Measurements from ENCODE around the gene ATP11A.

- TF ChIP-seq POLR2A (IDR thresholded peaks at IDR 0.05), result no peak
- TF ChIP-seq, protein P1, sequence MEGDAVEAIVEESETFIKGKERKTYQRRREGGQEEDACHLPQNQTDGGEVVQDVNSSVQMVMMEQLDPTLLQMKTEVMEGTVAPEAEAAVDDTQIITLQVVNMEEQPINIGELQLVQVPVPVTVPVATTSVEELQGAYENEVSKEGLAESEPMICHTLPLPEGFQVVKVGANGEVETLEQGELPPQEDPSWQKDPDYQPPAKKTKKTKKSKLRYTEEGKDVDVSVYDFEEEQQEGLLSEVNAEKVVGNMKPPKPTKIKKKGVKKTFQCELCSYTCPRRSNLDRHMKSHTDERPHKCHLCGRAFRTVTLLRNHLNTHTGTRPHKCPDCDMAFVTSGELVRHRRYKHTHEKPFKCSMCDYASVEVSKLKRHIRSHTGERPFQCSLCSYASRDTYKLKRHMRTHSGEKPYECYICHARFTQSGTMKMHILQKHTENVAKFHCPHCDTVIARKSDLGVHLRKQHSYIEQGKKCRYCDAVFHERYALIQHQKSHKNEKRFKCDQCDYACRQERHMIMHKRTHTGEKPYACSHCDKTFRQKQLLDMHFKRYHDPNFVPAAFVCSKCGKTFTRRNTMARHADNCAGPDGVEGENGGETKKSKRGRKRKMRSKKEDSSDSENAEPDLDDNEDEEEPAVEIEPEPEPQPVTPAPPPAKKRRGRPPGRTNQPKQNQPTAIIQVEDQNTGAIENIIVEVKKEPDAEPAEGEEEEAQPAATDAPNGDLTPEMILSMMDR (IDR thresholded peaks at IDR 0.05), result no peak
These were observed 179.6 kb downstream of the ATP11A start for GRCh38 chr13:112869202-112870050.
